SH-SY5Y (cell line): ENCODE data around the gene PRUNE2.

Experiments used
- GATA2 ChIP-seq: IDR thresholded peaks from 2 replicates; pipeline ENCODE4 v1.6.1; 2011; ENCODE audit warnings: mild to moderate bottlenecking, low read depth, low read length
- GATA3 ChIP-seq: IDR thresholded peaks from 2 replicates; pipeline ENCODE4 v1.6.1; 2011; ENCODE audit warnings: low read depth, mild to moderate bottlenecking, low read length, moderate library complexity

Gene PRUNE2

DNA sequence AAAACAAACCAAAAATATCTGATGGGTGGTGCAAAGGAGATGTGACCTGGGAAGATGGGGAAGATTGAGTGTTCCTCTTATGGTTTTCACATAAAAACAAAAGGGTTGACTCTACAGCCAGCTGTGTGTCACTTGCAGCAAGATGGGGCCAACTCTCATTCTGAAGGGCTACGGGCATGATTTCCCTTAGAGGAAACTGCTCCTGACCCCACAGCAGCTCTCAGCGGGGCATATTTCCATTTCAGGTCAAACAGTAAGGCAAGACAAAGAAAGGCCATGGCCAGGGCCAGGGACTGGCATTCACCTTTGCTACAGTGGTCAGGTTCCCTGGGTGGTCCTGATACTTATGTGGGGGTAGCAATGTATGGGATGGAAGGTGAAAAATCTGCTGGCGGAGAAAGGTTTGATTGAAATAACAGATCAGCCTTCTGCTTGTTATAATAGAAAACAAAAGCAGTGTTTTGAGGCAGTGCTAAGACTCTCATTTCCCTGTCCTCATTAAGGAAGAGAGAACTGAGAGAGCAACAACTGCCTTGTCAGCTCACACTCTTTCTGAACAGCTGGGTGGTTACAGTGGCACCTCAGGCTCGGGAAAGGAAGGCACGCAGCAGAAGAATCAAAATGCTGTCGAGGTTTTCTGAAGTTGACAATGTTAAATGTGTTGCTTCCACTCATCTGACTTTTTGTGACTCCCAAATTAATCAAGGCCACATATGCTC lies 262.4 kb downstream of the PRUNE2 start:
- TF ChIP-seq GATA2 (no peak), GATA3 (no peak)

DNA sequence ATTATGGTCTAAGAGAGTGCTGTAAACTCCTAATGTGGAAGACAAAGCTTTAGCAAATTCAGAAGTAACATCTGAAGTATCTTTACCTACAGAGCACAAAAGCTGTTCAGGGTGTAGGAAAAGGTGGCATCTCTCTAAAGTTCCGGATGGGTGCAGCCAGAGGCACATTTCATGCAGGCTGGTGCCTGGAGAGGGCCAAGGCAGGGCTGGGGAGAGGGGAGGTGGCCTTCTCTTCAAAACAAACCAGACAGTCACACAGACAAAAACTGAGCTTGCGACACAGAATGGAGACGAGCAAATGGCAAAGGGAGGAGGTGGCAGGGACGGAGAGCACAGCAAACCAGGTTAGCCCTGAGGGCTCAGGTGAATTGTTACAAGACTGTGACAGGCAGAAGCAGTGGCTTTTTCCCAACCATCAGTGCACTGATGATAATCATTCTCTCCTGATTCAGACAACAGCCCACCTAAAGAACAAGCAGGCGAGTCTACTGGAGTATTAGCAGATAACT lies 263.2 kb downstream of the PRUNE2 start:
- TF ChIP-seq GATA2: no peak
- TF ChIP-seq GATA3: no peak

DNA sequence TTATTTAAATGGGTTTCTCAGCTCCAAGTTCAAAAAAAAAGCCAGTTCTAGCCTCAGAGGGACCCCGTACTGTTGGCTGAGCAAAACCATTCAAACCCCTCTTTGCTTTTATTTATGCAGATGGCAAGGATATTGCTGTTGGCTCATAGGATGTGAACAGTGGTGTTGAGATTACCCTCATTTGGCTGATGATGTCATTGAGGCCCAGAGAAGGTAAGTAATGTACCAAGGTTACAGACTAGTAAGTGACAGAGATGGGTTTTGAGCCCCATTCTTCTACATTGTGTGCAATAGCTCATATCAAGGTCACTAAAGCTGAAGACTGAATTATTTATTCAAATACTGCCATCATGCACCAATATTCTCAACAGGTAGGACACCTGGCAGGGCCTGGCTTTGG lies 263.8 kb downstream of the PRUNE2 start:
- TF ChIP-seq GATA2 (no peak), GATA3 (no peak)

DNA sequence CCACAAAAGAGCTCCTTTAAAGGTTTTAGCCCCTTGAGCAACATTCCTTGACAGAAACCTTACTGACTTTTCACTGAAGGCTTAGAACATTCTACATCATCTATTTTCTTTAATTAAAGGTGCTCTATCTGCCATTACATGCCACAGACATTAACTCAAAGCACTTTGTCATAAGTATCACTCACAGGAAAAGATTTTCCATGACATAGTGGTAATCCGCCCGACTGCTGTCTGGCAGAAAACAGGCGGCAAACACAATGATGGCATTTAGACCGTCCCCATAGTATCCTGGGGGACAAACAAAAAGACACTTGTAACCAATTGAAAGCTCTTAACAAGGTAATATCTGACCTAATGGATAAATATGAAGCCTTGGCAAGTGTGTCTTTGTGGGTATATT lies 267.9 kb downstream of the PRUNE2 start:
- TF ChIP-seq GATA2: no peak
- TF ChIP-seq GATA3: no peak

DNA sequence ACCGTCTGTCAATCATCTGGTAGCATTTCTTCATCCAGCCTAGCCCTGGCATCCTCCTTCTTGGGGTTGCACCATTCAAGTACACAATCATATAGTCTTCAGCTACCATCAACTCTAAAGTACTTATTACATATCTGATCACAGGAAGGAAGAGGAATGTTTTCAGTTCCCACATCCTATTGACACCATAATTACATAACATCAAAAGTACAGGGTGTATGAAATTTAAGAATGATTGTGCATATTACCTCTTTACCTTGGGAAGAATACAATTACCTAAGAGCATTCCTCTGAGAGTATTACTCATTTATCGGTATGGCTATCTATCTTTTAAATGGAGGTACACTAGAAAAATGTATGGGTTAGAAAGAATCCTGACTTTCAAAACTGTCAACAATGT lies 268.5 kb downstream of the PRUNE2 start:
- TF ChIP-seq GATA2: no peak
- no peak for TF ChIP-seq GATA3

DNA sequence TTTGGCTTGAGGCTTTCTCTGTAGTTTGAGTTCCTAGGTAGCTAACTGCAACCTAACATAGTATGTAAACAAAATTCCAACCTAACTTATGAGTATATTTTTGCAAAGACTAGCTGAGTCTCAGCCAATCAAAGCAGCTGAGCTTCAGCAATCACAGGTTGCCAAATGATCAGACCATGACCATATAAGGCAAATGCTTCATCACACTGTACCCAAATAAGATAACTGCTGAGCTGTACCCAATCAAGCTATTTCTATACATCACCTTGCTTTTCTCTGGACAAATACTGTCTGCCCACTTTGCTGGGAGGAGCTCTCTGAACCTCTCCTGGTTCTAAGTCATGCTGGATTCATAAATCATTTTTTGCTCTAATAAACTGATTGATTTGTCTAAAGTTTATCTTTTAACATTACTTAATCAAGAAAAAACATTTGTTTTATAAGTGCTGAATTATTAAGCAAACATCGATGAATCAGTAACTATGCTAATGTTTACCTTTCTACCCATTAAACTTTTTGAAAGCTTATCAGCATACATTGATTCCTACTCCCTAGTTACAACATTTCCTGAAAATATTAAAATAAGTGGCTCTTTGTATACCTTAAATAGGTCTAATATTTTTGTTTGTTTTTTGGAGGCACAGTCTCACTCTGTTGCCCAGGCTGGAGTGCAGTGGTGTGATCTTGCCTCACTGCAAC lies 271.4 kb downstream of the PRUNE2 start:
- TF ChIP-seq GATA2 (no peak), GATA3 (no peak)

DNA sequence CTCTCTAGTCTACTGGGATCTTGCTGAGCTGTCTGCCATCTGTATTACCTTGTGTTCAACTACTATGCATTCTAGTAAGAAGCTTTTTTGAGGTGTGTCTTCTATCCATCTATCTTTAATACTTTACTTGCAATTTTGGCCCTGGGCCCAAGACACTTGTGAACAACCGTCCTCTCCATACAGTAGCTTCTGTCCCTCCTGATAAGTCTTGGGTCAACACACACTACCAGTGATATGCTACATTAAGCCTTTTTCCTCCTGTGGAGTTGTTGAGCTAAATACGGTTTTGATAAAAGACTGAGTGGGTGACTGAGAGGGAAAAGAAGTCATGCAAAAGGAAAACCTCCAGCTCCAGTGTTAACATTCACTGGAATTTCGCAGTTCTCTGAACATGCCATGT lies 275.0 kb downstream of the PRUNE2 start:
- no peak for TF ChIP-seq GATA2
- TF ChIP-seq GATA3: no peak

DNA sequence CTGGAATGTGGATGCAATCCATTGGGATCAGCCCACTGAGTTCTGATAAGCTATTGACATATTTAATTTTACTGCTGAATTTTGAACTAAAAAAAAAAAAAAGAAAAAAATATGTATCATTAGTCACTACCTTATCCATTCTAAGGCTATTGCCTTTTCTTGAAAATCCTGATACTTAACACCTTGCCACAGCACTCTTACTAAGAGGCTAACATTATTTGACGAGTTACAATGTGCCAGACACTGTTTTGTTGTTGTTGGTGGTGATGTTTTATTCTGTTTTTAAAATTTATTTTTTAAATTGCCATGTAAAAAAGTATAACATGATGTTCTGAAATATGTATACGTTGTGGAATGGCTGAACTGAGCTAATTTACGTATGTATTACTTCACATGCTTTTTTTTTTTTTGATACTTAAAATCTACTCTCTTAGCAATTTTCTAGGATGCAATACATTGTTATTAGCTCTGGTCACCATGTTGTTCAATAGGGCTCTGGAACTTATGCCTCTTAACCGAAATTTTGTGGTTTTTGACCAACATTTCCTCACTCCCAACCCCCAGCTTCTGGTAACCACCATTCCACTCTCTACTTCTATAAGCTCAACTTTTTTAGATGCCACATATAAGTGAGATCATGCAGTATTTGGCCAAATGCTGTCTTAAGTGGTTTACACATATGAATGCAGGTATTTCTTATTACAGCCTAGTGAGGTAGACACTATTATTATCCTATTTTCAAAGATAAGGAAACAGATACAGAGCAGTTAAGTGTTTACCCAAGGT lies 276.5 kb downstream of the PRUNE2 start:
- TF ChIP-seq GATA2: no peak
- TF ChIP-seq GATA3: no peak

DNA sequence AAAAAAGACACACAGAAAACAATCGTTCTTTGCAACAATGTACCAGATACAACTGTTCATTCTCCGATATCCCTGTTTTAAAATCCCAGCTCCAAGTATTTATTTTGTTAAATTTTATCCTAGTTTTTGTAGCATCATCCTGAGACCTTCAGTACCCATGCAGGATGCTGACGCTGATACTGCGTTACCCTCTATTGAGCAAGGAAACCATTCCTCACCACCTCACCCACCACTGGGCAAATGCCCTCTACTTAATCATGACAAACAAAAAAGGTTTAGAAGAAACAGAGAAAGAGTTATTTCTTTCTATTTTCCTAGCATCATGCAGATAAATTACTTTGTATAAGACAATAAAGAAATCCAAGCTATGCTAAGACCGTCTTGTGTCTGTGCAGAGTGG lies 277.8 kb downstream of the PRUNE2 start:
- TF ChIP-seq GATA2 (no peak), GATA3 (no peak)

DNA sequence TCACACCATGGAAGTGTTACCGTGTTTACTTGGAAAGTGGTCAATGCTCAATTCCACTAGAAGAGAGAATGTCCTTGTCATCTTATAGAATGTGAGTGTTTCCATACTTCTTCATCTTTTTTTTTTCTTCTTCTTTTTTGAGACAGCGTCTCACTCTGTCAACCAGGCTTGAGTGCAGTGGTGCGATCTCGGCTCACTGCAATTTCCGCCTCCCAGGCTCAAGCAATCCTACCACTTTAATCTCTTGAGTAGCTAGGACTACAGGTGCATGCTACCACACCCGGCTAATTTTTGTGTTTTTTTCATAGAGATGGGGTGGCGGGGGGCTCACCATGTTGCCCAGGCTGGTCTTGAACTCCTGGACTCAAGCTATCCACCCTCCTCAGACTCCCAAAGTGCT lies 278.9 kb downstream of the PRUNE2 start:
- TF ChIP-seq GATA2: no peak
- TF ChIP-seq GATA3: no peak

DNA sequence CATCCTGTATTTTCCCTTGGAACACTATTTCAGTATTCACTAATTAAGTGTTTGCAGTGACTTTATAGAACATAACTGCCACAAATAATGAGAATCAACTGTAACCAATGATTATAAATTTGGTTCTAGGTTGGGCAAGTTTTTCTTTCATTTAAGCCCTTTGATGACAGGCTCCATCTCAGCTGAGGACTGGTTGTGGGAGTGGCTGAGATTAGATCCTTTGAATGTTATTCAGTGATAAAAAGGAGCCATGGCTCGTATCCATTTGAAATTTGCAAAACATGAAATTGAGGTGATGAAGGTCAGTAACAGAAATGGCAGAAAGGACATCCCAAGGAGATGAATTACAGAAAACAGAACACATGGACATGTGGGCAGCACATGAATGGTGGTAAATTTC lies 279.8 kb downstream of the PRUNE2 start:
- TF ChIP-seq GATA2 (no peak), GATA3 (no peak)

DNA sequence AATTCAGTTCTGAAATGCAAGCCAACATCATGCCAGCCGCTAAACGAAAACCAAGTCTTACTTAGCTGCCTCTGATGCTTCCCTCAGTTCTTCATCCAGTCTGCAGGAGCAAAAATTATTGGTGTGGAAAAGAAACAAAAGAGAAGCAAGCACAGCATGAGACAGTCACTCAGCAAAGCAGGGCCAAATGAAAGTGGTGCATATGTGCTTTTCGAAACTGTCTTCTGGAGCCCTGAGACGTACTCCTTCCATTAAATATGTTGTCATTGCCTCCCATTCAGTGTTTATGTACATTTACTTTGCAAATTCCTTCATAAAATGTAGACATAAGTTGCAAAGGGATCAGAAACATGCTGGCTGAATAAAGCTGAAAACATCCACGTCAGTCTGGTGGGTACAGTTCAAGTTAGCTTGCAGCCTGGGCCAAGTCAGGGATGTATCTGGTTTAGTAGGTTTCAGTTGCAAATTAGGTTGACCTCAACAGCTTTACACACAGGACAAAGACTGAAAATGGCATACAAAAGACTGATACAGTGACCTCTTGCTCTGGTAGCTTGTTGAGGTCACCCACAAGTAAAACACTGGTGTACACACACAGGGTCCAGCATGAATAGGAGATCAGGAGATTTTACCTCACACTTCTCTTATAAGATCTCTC lies 281.4 kb downstream of the PRUNE2 start:
- TF ChIP-seq GATA2 (no peak), GATA3 (no peak)

DNA sequence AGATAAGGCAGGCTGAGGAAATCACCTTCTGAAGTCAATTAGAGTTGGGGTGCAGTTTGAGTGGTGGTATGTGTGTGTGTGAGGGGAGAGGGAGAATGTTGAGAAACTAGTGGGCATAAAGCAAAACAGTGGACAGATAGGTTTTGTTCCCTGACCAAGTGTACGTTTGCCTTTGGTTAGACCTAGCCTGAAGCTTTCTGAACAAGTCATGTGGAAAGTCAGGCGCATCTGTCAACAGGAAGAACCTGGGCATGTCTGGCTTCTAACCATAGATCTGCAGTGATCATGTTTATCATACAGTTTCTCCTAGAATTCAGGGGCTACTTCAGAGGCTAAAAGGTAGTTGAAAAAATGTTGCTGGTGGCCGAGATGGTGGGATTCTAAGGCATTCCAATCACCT lies 284.9 kb downstream of the PRUNE2 start:
- TF ChIP-seq GATA3: no peak
- TF ChIP-seq GATA2: no peak

DNA sequence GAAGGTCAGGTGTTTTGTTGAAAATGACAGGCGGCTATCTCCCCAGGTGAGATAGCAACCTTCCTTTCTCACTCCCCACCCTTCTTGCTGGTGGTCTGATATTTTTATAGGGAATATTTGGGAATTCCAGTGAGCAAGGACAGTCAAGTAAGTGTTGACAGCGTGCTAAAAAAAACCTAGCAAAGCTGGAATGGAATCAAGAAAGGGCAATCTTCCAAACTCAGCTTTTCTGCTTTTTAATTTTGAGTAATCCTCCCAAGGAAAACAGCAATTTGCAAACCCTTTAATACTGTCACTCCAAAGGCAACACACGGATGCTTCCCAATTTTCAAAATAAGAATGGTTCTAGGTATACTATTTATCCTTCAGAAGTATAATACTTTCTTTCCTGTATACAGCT lies 285.3 kb downstream of the PRUNE2 start:
- TF ChIP-seq GATA2 (no peak), GATA3 (no peak)

DNA sequence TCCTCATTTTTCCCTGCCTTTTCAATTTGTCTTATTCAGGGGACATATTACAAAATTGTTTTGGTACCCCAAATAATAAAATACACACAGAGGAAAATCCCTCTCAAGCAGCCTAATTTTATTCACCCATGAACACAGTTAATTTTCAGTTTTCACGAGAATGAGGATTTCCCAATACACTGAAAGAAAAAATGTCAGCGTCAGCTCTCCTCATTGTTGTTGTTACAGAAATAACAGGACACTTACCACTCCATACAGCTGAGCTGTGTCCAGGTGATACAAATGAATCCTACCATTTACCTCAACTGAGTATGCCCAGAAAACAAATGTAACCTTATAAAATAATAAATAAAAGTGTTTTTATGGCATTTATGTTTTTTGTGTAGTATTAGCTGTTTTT lies 286.3 kb downstream of the PRUNE2 start:
- TF ChIP-seq GATA2 (no peak), GATA3 (no peak)
